Measurements from ENCODE around the gene MID1.

The MID1 gene

GRCh38 chrX:10429908-10430307 lies 190.5 kb downstream of the MID1 start:
- no peak for DNase-seq (ENCODE audit: low read depth)

DNA sequence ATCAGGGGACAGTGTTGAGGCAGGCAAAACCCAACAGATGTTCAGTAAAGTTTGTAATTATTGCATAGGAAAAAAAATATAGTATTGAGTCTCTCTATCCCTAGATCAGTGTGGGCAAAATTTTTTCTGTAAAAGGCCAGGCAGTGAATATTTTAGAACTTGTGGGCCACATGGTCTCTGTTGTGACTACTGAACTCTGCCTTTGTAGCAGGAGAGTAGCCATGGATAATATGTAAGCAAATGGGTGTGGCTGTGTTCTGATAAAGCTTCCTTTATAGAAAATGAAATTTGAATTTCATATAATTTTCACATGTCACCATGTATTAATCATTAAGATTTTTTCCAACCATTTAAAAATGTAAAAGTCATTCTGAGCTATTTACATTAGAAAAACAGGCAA lies 193.1 kb downstream of the MID1 start:
- no peak for DNase-seq (ENCODE audit: low read depth)

GRCh38 chrX:10423716-10424115 lies 196.7 kb downstream of the MID1 start:
- no peak for DNase-seq (ENCODE audit: low read depth)

DNA sequence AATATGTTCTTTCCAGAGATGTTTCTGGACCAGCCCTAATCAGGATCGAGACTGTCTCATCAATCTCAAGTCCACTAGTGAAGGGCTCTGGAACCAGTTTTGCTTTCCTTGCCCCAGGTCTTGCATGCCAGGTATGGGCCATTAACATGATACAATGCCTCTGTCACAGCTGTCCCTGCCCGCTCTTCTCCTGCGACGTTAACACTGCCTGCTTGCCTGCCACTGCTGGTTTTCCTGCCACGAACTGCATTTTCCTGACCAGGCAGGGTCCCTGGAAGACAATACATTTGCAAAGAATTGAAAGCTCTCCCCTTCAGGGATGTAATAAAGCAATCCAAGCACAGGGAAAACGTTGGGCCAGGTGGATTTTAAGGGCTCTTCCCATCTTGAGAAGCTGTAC lies 200.3 kb downstream of the MID1 start:
- DNase-seq (ENCODE audit: low read depth): no peak

DNA sequence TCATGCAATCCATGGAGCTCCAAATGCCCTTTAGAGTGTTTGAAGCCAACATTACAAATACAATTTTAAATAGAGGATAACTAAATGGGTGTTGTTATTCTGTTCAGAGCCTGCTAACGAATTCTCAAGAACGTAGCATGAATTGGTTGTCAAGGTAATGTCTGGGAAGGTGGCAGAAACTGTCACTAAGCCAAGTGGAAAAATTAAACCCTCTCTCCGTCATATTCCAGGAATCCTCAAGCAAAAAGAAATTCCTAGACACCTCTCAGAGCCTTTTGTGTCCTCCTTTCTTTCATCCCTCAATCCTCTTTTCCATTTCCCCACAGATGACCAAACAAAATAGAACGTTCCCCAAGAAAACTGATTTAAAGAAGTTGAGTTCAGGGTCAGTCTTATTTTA lies 204.0 kb downstream of the MID1 start:
- DNase-seq (ENCODE audit: low read depth): no peak

GRCh38 chrX:10415306-10416001 lies 204.9 kb downstream of the MID1 start:
- DNase-seq (ENCODE audit: low read depth): peak; percentile 52

DNA sequence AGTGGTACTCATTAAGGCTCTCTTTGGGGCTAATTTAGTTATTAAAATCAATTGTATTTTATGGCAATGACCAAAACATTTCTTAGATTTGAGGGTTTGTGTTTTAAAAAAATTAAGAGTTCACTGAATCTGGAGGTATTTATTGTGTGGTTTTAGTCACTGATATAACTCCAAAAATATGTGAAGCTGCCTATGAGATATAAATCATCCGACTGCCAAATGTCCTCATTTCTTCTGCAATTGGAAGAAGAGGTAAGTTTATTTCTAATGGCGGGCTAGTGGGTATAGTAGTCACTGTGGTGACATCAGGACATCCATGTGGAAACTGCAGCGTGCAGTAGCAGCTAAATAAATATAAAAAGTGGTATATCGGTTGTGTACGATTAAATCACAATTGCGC lies 205.5 kb downstream of the MID1 start:
- DNase-seq (ENCODE audit: low read depth): peak; percentile 20

- no peak for DNase-seq (ENCODE audit: low read depth)
Observed at GRCh38 chrX:10414156-10414824, 206.1 kb downstream of the MID1 start.

DNA sequence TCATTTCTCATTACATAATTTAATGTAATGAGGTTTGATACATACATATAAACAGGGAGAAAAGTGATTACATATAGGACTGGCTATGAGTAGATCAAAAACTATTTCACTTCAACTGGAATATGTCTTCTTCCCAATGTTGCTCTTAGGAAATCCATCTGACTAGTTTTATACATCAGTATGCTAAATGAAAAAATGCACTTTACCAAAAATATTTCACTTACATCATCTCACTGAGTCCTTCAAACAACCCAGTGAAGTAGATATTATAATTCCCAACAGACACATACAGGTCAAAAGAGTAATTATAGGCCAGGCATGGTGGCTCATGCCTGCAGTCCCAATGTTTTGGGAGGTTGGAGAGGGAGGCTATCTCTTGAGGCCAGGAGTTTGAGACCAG lies 215.9 kb downstream of the MID1 start:
- no peak for DNase-seq (ENCODE audit: low read depth)

DNA sequence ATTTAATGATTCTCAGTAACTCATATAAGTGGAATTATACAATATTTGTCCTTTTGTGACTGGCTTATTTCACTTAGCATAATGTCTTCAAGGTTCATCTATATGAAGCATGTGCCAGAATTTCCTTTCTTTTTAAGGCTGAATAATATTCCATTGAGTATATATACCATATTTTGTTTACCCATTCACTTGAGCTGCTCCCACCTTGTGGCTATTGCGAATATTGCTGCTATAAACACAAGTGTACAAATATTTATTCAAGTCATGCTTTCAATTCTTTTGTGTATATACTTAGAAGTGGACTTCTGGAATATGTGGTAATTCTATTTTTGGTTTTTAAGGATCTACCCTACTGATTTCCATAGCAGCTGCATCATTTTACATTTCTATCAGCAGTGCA lies 219.1 kb downstream of the MID1 start:
- DNase-seq (ENCODE audit: low read depth): no peak

DNA sequence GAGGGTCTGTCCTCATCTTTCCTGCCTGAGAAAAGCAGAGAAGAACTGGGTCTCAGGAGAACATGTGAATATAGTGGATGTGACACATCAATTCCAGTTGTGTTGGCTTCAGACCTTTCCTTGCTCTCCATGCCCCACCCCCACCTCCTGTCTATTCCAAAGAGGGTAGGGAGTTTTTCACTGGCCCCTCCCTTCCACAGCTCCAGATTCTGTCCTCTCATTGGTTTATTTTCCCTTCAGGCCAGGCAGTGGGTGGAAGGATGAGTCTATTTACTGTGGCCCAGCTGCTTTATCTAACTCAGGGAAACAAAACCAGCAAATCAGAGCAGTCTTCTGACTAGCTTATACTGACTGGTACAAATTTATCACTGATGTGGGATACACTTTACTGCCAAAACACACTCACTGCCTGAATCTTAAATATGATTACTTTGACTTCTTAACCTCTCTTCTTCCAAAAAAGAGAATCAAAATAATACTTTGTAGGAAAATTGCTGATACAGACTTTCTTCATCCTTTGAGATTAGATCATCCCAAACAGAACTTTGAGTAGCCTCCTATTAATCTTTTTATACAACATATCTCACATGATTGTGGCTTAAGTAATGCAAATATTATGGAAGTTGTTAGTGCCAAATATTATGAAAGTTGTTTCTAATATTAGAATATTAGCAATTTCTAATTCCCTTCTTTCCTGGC lies 221.2 kb downstream of the MID1 start:
- DNase-seq (ENCODE audit: low read depth): no peak

GRCh38 chrX:10398215-10398614 lies 222.2 kb downstream of the MID1 start:
- DNase-seq (ENCODE audit: low read depth): no peak

DNA sequence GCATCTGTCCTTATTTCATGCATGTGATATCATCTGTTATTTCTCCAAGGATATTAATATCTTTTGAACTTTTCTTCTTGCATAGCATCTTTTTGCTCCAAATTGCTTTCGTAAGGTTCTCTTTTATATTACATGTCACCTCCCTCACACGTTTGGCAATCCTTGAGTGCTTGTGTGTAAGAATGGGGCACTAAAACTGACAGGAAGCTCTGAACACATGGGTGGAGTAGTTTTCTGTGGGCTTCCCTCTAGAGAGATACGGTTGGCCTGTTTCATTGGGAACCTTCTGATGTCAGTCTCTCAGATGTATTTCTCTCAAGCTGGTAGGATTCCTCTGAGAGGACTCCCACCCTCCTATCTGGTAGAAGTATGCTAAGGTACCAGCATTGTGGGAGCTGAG lies 223.0 kb downstream of the MID1 start:
- no peak for DNase-seq (ENCODE audit: low read depth)

DNA sequence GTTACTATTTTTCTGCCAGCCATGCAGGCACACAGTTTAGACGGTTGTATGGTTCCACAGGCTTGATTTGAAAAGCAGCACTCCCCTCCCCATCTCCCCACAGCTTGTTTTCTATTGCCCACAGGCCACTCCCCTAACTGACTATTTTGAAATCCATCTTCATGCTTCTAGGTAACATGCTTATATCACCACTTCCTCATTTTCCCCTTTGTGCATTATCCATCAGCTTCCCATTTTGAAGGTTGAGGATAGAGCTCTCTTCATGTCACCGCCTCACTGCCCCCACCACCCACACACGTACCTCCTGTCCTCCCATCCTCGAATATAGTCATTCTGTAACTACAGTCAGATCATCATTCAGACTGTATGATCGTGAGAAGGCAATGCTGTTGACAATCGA lies 224.7 kb downstream of the MID1 start:
- DNase-seq (ENCODE audit: low read depth): no peak

Measured in HS-27A (cell line).